NB4 (cell line): ENCODE measurements around the gene RCCD1.

Experiments
- CTCF ChIP-seq: IDR thresholded peaks from one replicate; pipeline ENCODE4 v1.5.1; 2012; ENCODE audit warnings: low read depth, low read length
- POLR2A ChIP-seq: IDR thresholded peaks from 2 replicates; pipeline ENCODE4 v1.6.1; 2011; ENCODE audit warnings: mild to moderate bottlenecking; ENCODE audit not compliant: insufficient read length; ENCODE audit errors: extremely low read depth

- TF ChIP-seq CTCF (no peak), POLR2A (no peak)
Observed at GRCh38 chr15:90915216-90915807, 39.4 kb upstream of the RCCD1 start.
